D341Med (cell line): Measurements from ENCODE around the gene CTDP1.

Source experiments
- DNase-seq: peaks from one replicate; pipeline ENCODE4 v3.0.0; 2012; ENCODE audit warnings: low spot score

CTDP1 gene

DNA sequence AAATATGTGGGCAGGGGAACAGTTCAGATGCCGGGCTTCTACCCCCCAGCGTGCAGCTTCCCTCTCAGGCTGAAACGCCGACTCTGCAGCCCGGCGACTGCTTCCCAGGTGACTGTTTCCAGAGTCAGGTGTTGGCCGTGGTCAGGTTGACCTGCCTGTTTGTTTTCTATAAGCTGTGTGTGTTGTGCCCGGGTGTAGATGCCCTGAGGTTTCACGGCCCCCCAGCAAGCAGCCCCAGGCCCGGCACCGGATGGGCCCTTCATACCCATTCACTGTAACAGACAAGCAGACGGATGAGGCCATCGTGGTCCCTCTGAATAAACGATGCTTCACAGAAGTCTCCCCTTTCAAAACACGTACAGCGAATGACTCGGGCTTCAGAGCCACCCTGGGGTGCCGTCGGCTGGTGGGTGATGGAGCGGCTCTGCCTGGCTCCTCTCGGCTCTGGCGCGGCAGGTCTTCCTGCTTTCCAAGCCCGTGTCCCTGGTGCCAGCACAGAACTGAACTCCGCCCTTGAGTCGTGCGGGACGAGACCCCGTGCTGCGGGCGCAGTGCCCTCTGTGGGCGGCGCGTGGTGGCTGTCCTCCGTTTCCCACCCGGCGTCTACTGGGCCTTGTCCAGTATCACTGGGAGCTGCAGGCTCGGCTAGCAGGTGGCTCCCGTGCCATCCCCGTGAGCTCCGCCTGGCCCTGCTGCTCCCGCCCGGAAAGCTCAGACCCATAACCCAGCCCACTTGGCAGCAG lies 103.1 kb downstream of the CTDP1 start:
- DNase-seq, result peak; percentile 73

DNA sequence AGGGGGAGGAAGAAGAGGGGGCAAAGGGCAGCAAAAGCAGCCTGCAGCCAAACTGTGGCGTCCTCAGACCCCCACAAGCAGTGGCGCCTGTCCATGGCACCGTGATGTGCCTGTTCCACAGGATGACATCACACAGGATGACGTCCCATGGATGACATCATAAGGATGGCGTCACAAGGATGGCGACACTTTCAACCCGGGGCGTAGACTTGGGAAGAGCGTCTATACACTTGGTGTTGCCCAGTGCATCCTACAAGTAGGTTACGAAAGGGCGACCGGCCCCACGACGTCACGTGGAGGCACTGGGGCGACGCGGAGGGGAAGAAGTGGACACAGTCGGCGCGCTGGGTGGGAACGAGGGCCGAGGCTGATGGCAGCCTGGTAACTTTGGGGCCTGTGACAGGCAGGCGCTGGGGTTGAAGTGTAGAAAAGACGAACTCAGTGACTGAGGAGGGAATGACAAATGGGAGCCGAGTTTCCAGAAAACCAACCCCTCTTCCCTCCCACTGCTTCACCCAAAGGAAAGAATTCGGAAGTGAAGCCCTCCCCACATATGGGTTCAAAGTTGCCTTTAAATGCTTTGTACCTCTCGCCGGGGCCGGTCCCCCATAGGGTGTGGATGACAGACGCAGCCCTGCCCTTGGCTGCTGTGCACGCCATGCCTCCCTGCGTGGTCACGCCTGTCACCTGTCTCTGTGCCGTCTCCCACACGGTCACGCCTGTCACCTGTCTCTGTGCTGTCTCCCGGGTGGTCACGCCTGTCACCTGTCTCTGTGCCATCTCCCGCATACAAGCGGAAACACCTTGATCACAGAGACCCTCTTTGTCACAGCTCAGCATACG lies 104.7 kb downstream of the CTDP1 start:
- no peak for DNase-seq

DNA sequence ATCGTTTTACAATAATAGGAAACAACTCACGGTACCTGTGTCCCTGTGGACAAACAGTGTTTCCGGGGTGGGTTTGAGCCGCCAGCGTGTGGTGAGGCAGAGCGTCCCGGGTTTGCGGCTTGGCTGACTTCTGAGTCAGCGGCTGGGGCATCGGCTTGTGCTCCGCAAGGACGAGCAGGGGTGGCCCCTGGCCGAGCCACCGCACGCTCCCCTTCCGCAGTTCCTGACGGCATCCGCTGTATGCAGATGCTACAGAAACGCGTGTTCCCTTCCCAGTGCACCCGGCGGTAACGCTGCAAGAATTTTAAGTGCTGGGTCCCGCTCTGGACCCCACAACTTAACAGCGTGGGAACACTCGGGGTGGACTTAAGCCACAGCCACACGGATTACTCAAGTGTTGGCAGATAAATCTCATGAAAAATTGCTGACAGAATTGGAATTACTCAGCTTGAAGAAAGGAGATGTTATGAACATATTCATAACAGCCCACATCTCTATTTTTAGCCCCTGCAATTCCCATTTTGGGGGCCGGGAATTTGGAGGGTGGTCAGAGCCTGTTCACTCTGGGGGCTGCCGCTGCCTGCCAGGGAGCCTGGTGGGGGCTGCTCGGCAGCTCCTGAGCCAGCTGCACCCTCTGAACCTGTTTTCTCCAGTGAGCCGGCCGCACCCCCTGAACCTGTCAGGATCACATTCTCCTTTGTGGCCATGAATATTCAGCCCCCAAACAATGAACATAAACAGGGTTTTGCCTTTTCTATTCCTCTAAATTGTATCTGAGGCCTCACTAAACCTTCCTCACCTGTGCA lies 105.6 kb downstream of the CTDP1 start:
- DNase-seq, result no peak

DNA sequence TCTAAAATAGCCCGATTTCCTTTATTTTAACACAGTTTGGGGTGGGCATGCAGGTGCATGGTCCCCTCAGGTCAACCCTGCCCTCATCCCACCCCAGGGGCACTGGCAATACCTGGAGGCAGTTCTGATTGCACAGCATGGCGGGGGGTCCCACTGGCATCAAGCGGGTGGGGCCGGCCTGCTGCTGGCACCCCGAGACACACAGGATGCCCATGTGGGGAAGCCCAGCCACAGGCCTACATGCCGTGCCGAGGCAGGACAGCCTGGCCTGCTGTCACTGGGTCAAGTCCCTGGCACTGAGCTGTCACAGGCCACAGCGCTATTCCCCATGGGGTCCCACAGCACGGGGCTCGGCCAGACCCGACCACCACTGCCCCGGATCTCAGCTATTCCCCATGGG lies 106.2 kb downstream of the CTDP1 start:
- no peak for DNase-seq

DNA sequence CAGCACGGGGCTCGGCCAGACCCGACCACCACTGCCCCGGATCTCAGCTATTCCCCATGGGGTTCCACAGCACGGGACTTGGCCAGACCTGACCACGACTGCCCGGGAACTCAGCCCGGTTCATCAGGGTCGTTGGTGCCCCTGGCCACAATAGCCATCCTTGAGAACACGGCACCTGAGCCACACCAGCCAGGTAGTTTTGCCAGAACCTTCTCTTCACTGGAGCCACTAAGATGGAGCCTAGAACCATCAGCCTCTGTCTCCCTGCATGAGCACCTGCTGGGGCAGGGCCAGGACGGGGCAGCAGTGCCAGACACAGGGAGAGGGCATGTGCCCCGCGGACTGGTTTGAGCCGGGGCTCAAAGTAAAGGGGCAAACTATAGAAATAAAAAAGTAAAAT lies 106.7 kb downstream of the CTDP1 start:
- DNase-seq, result no peak

DNA sequence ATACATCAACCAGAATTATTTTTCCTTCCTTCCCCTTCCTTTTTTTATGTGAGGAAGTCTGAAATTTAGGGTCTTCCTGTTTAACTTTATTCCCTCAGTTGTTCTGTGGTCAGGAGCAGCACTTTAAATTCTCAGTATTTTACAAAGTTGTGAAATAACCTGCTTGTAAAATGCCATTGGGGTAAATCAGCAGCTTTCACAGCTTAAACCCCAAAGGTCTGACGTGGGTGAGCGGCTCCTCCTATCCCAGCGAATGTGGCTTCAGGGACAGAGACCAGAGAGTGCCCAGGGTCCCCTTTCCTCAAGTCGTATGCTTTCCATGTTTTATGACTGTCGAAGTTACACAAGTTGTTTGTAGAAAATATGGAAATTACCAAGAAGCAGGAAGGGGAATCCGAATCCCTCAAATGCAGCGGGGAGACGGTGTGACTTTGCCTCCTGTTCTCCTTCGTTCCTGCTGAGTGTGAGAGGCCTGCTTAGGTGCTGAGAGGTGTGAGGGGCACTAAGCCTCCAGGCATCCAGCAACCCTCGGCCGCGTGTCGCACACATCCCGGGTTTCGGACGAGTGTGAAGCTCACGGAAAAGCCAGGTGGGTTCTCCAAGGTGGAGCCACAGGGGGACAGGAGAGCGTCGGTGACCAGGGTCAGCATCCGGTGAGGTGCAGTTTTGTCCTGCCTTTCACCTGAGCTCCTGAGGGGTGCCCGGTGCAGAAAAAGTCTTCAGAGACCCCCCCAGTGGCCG lies 107.4 kb downstream of the CTDP1 start:
- DNase-seq, result no peak

DNA sequence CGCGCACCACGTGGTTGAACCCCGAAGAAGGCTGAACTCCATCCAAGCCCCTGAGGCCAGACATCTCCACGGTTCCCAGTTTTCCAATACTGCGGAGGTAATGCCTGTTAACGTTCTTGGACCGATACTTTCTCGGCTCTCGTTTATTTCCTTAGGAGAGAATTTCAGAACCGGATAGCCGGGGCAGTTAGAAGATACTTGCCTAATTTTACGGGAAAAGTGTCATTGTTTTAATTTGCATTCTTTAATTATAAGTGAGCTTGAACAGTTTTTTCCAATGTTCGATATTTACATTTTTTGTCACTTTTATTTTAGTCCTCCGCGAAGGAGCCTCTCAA lies 107.9 kb downstream of the CTDP1 start:
- no peak for DNase-seq

DNA sequence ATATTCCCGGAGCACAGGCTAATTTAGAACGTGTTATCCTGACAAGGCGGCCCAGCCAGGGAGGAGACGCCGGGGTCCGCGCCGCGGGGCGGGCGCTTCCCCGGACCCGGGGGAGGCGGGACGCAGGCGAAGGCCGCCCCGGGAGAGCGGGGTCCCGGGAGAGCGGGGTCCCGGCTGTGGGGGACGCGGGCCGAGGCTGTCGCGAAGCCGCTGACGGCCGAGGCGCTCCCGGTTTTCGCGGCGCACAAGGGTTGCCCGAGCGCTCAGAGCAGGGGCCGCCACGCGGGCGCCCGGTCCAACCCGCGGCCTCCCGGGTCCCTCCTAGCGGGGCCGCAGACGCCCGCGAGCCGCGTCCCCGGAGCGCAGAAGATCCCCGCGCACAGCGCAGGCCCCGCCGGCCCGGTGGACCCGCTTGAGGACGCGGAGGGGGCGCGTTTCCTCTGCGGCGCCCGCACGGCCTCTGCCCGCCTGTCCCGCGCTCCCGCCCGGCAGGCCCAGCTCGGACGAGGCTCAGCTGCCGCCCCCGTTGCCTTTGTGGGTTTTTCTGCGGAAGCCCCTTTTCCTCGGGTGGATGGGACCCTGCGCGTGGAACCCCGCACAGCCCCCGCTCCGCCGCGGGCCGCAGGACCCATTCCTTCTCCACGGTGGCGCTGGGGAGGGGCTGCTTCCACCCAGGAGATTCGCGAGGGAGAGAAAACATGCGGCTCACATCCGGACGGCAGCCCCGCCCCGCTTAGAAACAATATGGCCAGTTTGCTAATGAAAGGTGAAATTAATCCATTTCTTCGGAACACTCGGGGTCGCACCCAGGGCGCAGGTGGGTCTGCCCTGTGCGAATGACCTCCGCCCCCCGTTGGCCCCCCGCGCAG lies 108.5 kb downstream of the CTDP1 start:
- peak; percentile 75 for DNase-seq

DNA sequence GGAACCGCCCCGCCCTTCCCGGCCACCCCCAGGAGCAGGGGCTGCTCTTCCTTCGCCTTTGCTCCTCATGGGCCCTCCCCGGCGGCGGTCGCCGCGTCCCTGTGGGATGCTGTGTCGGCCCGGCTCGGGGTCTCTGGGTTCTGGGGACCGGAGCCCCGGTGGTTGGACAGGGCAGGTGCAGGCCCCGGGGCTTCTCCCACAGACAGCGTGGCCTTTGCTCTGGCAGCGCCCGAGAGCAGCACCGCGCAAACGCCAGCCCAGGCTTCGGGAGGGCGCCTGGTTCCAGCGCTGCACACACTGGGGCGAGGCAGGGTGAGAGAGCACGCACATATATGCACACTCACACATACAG lies 109.1 kb downstream of the CTDP1 start:
- peak; percentile 59 for DNase-seq

DNA sequence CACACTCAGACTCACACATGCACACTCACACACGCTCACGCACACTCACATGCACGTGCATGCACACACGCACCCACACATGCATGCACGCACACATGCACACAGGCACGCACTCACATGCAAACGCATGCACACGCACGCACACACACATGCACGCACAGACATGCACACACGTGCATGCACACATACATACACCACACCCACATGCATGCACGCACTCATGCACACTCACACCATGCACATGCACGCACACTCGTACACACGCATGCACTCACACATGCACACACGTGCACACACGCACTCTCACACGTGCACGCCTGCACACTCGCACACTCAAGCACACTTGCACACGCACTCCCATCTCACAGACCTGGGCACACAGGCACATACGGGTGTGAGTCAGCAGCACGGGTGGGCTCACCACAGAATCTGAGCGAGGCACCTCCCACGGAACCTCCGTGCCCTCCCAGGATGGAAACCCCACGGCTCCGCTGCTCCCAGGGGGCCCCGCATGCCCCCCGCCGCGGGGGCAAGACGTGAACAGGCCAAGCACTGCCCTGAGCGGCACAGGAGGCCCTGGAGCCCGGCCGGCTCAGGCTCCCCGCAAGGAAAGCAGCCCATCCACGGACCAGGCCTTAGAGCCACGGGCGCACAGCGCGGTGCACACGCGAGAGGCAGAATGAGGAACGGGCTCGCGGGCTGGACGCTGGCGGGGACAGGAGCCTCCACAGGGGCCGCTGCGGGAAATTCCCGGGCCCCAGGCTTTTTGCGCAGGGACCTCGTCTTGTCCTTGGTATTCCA lies 109.7 kb downstream of the CTDP1 start:
- peak; percentile 53 for DNase-seq

DNA sequence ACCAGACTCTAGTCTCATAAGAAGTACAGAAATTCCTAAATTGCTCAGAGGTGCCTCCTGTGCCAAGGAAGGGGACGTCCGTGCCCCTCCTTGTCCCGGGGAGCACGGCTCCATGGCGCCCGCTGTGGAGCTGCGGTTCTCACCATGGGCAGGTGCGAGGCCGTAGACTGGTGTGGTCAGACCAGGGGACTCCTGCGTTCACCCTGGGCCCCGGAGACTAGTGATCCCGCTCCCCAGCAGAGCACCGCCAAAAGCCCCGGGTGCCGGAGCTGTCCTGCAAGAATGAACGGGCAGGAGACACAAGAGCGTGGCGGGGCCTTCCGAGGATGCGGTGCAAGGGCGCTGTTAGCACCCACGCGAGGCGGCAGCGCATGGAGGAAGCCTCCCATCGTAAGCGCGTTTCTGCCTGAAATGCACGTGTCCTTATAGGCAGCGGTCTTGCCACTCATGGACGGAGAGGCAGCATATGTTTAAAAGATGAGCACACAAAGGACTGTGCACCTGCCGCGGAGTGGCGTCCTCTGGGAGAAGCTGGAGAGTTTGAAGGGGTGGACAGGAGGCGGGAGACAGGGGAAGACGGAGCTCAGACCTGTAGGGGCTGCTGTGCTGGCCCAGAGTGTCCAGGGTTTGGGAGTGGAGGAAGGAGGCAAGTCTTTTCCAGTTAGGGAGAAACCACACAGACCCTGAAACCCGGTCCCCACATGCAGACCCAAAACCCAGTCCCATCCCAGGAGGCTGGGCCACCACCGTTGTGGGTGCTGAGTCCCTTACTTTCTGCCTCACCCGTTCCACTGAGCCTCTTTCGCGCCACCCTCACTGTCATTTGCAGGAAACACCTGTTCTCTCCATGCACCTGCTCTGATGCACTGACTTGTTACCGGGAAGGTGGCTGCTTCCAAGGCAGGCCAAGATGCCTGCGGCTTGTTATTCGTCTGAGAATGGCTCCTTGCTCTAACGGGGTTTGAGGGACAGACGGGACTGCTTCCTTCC lies 110.6 kb downstream of the CTDP1 start:
- DNase-seq, result peak; percentile 43

DNA sequence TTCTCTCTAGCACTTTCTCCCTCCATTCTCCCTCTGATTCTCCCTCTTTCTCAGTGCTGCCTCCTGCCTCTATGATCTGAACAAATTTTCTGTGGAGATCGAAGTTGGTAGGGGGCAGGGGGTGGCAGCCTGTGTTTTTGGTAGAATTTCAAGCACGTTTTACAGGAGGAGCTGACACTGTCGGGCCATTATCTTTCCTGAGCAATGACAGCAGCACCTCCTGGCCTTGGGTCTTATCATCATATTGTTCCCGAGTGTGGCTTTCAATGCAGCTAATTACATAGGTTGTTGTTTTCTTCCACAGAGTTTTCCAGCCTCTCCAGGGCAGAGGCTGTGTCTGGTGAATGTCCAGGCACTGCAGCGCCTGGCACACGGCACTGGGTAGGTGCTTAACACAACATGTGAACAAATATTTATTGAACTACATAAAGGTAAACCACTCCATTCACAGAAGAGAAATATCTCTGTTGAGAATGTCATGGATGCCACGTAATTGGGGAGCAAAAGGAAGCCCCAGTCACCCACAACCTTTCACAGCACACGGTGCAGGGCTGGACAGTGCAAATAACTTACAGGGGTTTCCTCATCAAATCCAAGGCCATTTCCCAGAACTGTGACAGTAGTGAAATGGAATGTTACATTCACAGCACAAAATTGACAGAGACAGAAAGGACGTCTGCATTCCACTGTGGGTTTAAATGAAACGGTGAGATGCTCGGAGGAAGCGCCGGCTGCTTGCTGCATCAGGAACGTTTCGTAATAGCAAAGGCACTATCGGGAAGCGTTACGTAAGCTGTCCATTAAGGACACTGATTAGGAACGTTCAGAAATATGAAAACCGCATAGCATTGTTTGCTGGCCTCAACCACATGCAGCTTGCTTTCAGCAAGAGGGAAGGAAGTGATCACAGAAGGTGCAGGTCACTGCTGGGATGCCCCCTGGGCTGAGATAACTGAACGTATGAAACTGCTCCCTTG lies 111.7 kb downstream of the CTDP1 start:
- peak; percentile 30 for DNase-seq

DNA sequence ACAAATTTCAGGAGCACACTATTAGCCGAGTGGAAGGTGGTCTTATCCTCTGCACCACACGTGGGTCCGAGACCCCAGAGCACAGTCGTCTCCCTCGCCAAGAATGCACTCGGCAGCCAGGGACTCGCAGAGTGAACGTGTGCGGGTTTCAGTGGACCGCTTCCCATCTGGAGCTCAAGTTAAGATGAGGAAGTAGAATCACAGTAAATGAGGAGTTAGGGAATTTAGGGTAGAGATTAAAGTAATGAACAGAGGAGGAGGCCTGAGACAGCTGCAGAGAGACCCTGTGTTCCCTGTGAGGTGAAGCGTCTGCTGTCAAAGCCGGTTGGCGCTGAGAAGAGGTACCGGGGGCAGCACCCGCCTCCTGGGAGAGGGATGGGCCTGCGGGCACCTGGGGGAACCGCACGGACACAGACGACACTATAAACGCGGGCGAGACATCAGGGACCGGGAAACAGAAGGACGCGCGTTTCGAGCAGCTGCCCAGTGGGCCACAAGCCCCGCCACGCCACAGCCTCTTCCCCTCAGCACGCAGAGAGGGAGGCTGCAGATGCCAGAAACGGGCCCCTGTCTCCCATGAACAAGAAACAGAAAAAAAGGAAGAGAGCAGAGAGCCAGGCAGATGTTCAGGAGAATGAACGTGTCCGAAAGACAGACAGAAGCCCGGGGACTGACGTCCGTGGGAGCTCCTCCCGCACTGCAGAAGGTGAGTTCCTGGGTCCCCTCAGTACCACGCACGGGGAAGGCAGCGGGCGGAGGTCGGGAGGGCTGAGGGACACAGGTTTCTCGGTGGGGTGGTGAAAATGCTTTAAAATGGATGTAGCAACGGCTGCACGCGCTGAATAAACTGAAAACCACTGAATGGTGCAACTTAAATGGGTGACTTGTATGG lies 112.7 kb downstream of the CTDP1 start:
- peak; percentile 43 for DNase-seq

DNA sequence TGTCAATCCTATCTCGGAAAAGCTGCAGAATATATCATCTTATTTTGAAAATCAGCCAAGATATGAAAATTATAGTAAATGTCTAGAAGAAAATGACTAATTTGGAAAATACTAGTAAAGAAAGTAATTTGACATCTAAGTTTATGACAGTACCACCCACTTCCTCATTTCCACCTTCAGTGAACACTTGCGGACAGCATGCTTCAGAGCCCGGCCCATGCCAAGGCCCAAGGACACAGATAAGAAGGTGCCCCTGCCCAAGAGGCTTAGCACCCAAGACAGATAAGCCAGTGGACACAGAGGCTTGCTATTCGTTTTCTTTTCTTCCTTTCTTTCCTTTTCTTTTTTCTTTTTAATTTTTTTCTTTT lies 113.4 kb downstream of the CTDP1 start:
- peak; percentile 20 for DNase-seq

DNA sequence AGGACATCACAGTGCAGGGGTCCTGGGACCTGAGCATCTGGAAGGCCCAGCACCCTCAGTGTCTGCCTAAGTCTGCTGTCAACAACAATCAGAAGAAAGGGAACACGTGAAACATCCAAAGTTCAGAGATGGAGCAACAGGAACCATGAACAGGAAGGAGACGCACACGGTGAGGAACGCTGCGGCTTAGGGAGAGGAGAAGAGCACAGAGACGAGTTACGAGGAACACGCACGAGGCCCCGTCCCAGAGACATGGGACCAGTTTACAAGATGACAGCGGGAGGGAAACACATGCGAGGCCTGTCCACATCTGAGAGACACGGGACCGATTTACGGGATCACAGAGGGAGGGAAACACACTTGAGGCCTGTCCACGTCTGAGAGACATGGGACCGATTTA lies 115.2 kb downstream of the CTDP1 start:
- no peak for DNase-seq

DNA sequence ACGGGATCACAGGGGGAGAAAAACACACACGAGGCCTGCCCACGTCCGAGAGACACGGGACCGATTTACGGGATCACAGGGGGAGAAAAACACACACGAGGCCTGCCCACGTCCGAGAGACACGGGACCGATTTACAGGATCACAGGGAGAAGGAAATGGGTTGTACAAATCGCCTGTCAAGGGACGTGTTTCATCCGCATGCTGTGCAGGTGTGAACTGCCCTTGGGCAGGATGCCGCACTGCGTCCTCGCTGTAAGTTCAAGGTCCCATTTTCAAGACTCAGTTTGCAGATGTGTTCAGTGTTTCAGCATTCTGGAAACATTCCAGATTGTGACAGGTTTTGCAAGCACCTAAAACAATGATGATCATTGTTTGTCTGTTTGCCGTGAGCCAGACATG lies 115.8 kb downstream of the CTDP1 start:
- no peak for DNase-seq

DNA sequence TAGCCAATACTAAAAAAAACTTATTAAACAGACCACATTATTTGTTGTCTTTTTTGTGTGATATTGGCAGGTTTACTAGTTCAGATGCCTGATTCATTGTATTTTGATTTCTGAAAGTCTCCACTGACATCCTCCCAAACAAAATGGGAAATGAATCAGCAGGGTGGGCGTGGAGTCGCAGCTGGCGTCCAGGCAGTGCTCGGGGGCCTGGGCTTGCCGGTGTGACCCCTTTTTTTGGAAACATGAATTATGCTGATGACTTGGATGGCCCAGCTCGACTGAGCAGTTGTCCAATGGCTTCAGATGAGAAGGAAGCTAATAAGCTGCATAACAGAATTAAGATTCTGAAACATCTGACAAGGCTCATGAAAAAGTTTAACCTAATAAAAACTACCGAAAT lies 116.4 kb downstream of the CTDP1 start:
- DNase-seq, result no peak
